ENCODE measurements around the gene WSCD2. TPM values are rescaled to one million over a fixed set of nuclear protein-coding genes. Genes with fewer than 3 reads are reported as not detected.

Gene WSCD2
- total RNA-seq, 4 donors from 2014 or later, result 6.7 TPM; not detected in 3

DNA sequence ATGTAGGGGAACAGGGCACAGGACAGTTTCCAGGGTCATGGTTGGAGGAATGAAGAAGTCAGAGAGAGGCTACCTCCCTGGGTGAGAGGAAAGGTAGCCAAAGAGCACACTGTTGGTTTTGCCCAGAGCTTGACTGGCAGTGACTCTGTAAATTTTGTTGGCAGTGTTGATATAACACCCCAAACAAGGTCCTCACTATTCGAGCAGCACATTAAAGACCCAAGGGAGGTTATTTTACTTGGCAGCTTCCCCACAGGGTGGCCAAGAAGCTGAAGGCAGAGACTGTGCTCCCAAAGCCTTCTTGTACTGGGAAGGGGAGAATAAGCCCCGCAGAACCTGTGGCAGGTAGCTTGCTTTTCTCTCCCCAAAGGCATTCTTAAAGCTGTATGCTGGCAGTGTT, 40.6 kb downstream of the WSCD2 start:
- DNase-seq, result no peak
- Histone ChIP-seq H3K27me3 (no peaks in the 10 kb centered on the region), H3K4me3 (no peak overlapping the region), H3K27ac (no peak overlapping the region), H3K36me3 (no peaks in the 10 kb centered on the region), H3K4me1 (no peaks in the 10 kb centered on the region), H3K9me3 (no peaks in the 10 kb centered on the region)
- TF ChIP-seq, protein P1, sequence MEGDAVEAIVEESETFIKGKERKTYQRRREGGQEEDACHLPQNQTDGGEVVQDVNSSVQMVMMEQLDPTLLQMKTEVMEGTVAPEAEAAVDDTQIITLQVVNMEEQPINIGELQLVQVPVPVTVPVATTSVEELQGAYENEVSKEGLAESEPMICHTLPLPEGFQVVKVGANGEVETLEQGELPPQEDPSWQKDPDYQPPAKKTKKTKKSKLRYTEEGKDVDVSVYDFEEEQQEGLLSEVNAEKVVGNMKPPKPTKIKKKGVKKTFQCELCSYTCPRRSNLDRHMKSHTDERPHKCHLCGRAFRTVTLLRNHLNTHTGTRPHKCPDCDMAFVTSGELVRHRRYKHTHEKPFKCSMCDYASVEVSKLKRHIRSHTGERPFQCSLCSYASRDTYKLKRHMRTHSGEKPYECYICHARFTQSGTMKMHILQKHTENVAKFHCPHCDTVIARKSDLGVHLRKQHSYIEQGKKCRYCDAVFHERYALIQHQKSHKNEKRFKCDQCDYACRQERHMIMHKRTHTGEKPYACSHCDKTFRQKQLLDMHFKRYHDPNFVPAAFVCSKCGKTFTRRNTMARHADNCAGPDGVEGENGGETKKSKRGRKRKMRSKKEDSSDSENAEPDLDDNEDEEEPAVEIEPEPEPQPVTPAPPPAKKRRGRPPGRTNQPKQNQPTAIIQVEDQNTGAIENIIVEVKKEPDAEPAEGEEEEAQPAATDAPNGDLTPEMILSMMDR (IDR thresholded peaks at IDR 0.05), result no peak
- no peak for TF ChIP-seq POLR2A (IDR thresholded peaks at IDR 0.05)

DNA sequence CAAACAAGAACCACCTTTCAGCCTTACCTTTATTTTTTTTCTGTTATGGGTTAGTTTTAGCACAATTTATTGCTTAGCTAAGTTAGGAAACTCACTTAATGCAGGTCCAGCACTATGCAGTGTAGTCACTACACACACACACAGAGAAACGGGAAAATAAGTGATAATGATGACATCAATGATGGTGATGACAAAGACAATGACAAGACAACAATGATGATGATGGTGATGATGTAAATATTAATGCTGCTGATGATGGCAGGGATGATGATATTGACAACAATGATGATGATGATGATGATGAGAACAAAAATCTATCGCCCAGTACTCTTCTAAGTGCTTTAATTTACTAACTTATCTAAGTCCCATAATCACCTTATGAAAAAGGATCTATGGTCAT, 41.1 kb downstream of the WSCD2 start:
- Histone ChIP-seq H3K4me3 (no peak overlapping the region), H3K36me3 (no peaks in the 10 kb centered on the region), H3K9me3 (no peaks in the 10 kb centered on the region), H3K27me3 (no peaks in the 10 kb centered on the region), H3K27ac (no peak overlapping the region), H3K4me1 (no peaks in the 10 kb centered on the region)
- no peak for DNase-seq
- no peak for TF ChIP-seq POLR2A (IDR thresholded peaks at IDR 0.05)
- TF ChIP-seq, protein P1 (IDR thresholded peaks at IDR 0.05), result no peak

DNA sequence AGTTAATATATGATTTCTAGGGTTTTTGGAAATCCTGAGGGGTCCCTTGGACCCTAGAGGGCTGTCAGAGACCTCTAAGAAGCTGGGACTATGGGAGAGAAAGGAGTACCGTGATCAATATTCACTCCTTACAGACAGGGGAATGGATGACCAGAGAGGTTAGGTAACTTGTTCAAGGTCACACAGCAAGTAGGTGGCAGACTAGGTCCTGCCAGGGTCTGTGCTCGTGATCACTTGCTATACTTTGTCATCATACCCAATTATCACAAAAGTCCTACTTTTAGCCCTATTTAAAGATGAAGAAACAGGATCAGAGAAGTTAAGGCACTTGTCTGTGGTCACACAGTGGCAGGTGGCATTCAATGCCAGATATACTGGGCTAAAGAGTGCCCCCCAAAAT, 42.9 kb downstream of the WSCD2 start:
- Histone ChIP-seq H3K4me3 (no peak overlapping the region), H3K36me3 (no peaks in the 10 kb centered on the region), H3K9me3 (no peaks in the 10 kb centered on the region), H3K27me3 (no peaks in the 10 kb centered on the region), H3K27ac (no peak overlapping the region), H3K4me1 (no peaks in the 10 kb centered on the region)
- no peak for DNase-seq
- no peak for TF ChIP-seq POLR2A (IDR thresholded peaks at IDR 0.05)
- TF ChIP-seq, protein P1 (IDR thresholded peaks at IDR 0.05), result no peak

DNA sequence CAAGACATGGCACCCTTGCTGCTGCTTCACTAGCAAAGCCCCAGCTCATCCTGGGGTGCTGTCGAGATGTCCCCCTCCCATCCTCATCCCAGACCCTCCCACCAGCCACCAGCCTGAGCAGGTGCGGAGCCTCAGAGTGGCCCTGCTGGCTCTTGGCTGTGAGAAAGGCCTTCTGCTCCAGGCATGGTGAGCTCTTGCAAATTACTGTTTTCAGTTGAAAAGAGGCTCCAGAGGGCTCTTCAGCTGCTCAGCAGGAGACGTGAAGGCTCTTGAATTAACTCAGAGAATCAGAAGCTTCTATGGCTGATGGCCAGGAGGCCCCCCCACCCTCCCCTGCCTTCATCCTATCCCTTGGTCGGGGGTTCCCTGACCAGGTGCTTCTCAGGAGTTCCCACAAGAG, 44.1 kb downstream of the WSCD2 start:
- H3K36me3 ChIP-seq, result no peaks in the 10 kb centered on the region
- no peak overlapping the region for H3K27ac ChIP-seq
- no peaks in the 10 kb centered on the region for H3K9me3 ChIP-seq
- no peak for TF ChIP-seq POLR2A (IDR thresholded peaks at IDR 0.05)
- TF ChIP-seq, protein P1 (IDR thresholded peaks at IDR 0.05), result no peak
- no peaks in the 10 kb centered on the region for H3K4me1 ChIP-seq
- H3K4me3 ChIP-seq, result no peak overlapping the region
- H3K27me3 ChIP-seq, result no peaks in the 10 kb centered on the region
- DNase-seq, result no peak

DNA sequence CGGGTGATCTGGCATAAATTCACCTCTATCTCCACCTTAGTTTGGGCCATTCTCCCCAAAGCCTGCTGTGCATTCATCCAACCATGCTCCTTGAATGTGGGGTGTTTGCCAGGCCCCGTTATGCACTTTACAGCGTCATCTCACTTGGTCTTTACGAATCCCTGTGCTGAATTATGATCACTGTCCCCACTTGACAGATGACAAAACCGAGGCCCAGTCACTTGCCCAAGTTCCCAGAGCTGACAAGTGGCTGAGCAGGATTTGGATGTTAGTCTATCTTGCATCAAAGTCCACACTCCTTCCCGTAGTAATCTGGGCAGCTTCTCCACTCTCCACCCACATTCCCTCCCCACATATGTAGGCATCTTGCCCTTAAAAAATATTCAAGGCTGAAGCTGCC, 44.8 kb downstream of the WSCD2 start:
- H3K36me3 ChIP-seq, result no peaks in the 10 kb centered on the region
- no peak overlapping the region for H3K4me3 ChIP-seq
- DNase-seq, result no peak
- no peak overlapping the region for H3K27ac ChIP-seq
- H3K27me3 ChIP-seq, result no peaks in the 10 kb centered on the region
- H3K9me3 ChIP-seq, result no peaks in the 10 kb centered on the region
- H3K4me1 ChIP-seq, result no peaks in the 10 kb centered on the region
- TF ChIP-seq, protein P1 (IDR thresholded peaks at IDR 0.05), result no peak
- TF ChIP-seq POLR2A (IDR thresholded peaks at IDR 0.05), result no peak

DNA sequence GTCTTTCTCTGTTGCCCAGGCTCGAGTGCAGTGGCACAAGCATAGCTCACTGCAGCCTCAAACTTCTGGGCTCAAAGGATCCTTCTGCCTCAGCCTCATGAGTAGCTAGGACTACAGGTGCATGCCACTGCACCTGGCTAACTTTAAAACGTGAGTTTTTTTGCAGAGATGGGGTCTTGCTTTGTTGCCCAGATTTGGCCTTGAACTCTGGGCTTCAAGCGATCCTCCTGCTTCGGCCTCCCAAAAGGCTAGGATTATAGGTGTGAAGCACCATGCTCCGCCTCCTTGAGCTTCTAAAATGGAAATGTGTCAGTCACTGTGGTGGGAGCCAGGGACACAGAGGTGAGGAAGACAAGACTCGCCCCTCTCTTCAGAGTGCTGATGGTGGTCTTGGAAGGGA, 45.6 kb downstream of the WSCD2 start:
- no peaks in the 10 kb centered on the region for H3K27me3 ChIP-seq
- H3K36me3 ChIP-seq, result no peaks in the 10 kb centered on the region
- no peak for DNase-seq
- no peaks in the 10 kb centered on the region for H3K4me1 ChIP-seq
- no peaks in the 10 kb centered on the region for H3K9me3 ChIP-seq
- H3K27ac ChIP-seq, result no peak overlapping the region
- TF ChIP-seq, protein P1 (IDR thresholded peaks at IDR 0.05), result no peak
- TF ChIP-seq POLR2A (IDR thresholded peaks at IDR 0.05), result no peak
- H3K4me3 ChIP-seq, result no peak overlapping the region

All from Peyer's patch (tissue), 4 donors.